SK-N-MC (cell line): ENCODE measurements around the gene SDCBP2.

Experiments used
- EZH2 ChIP-seq: fragments of 200-600 bp; sonication (generic); IDR thresholded peaks from one replicate; pipeline ENCODE4 v1.6.1; 2017; ENCODE audit warnings: antibody characterized with exemption
- POLR2AphosphoS5 ChIP-seq: IDR thresholded peaks from 2 replicates; pipeline ENCODE4 v1.6.1; 2012; ENCODE audit warnings: mild to moderate bottlenecking, low read depth, low read length, borderline replicate concordance

DNA sequence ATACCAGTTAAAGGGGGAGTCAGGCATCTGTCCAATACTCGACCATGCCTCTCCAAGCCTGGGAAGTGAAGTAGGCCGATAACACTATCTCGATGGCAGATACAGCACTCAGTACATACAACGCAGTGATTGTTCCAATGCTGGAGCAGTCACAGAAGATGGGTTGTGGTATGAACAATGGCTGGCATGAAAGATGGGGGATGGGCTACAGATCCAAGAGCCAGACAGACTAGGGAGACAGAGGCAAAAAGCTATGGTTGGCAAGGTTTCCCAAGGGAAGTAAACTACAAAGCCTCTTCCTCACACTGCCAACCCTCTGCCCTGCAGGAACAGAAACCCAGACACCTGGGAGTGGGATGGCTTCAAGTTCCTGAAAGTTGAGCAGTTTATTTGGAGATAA is 44.7 kb upstream of the SDCBP2 start:
- TF ChIP-seq POLR2AphosphoS5 (no peak), EZH2 (no peak)
